ENCODE measurements around the gene SPATA16. TPM values are rescaled to one million over a fixed set of nuclear protein-coding genes. Genes with fewer than 3 reads are reported as not detected.

Gene SPATA16
- total and polyA plus RNA-seq, 7 donors: not detected

DNA sequence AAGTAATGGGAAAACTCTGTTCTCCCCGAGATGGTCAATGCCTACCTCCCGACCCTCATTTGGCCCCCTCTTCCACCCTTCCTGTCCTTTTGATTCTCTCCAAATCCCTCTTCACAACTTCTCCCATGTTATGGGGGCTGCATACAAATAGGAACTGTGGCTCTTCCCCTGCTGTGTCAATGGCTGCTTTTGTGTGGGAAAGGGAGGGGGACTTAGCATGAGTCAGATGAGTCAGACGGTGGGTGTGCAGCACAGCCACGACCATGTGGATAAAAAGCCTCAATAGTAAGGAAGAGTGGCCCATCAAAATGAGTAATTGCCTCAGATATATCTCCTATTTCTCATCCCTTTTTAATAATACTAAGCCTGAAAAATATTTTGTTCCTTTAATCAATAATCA, 31.9 kb downstream of the SPATA16 start:
- TF ChIP-seq, protein P1, sequence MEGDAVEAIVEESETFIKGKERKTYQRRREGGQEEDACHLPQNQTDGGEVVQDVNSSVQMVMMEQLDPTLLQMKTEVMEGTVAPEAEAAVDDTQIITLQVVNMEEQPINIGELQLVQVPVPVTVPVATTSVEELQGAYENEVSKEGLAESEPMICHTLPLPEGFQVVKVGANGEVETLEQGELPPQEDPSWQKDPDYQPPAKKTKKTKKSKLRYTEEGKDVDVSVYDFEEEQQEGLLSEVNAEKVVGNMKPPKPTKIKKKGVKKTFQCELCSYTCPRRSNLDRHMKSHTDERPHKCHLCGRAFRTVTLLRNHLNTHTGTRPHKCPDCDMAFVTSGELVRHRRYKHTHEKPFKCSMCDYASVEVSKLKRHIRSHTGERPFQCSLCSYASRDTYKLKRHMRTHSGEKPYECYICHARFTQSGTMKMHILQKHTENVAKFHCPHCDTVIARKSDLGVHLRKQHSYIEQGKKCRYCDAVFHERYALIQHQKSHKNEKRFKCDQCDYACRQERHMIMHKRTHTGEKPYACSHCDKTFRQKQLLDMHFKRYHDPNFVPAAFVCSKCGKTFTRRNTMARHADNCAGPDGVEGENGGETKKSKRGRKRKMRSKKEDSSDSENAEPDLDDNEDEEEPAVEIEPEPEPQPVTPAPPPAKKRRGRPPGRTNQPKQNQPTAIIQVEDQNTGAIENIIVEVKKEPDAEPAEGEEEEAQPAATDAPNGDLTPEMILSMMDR (IDR thresholded peaks at IDR 0.05): no peak
- ATAC-seq (no peak), DNase-seq (no peak)
- Histone ChIP-seq H3K4me1 (no peaks in the 10 kb centered on the region), H3K27ac (no peak overlapping the region), H3K36me3 (ENCODE audit: insufficient read depth in 1 of 2, low read depth in 1 of 2) (no peaks in the 10 kb centered on the region), H3K27me3 (ENCODE audit: insufficient read depth in 3 of 3, low read length in 2 of 3) (peaks cover 0 to 5% (median 0%) of the 10 kb centered on the region in 3 donors), H3K4me3 (no peak overlapping the region), H3K9me3 (no peaks in the 10 kb centered on the region)
- intact Hi-C loops (cut with DNase I): no loop called here
- 57 to 69% (median 62%) methylated on average over 4 of the region's 4 CpGs for WGBS, 3 donors

DNA sequence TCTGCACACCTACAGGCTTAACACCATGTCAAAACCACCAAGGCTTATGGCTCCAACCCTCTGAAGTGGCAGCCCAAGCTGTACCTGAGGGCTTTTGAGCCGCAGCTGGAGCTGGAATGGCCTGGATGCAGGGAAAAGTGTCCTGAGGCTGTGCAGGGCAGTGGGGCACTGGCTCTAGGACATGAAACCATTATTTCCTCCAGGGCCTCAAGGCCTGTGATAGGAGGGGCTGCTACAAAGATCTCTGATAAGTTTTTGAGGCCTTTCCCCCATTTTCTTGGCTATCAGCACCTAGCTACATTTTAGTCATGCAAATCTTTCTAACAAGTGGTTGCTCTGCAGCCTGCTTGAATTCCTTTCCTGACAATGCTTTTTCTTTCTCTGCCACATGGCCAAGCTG, 37.6 kb downstream of the SPATA16 start:
- WGBS, 3 donors: 84 to 87% (median 85%) methylated on average over 1 of the region's 1 CpG
- Histone ChIP-seq H3K4me3 (no peak overlapping the region), H3K9me3 (no peaks in the 10 kb centered on the region), H3K27me3 (ENCODE audit: insufficient read depth in 3 of 3, low read length in 2 of 3) (peaks cover 0 to 1% (median 0%) of the 10 kb centered on the region in 3 donors), H3K36me3 (ENCODE audit: insufficient read depth in 1 of 2, low read depth in 1 of 2) (no peaks in the 10 kb centered on the region), H3K27ac (no peak overlapping the region), H3K4me1 (no peaks in the 10 kb centered on the region)
- intact Hi-C loops (cut with DNase I): no loop called here
- TF ChIP-seq, protein P1 (IDR thresholded peaks at IDR 0.05): no peak
- DNase-seq (no peak), ATAC-seq (no peak)

DNA sequence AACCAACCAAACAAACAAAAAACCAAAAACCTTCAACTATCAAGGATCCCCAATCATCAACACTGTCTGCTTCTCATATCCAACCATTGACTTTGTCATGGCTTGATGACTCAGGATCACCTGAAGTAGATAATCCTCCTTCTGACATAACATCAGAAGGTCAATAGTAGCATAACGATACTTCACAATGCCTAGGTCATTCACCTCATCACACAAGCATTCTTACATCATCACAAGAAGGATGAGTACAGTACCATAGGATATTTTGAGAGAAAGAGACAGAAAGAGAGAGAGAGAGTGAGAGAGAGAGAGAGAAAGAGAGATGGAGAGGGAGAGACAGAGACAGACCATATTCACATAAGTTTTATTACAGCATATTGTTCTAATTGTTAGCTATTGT, 42.1 kb downstream of the SPATA16 start:
- no peaks in the 10 kb centered on the region for H3K4me1 ChIP-seq
- no peaks in the 10 kb centered on the region for H3K9me3 ChIP-seq
- no peak for DNase-seq
- H3K27ac ChIP-seq: no peak overlapping the region
- ATAC-seq: no peak
- no peak overlapping the region for H3K4me3 ChIP-seq
- H3K36me3 ChIP-seq (ENCODE audit: insufficient read depth in 1 of 2, low read depth in 1 of 2): no peaks in the 10 kb centered on the region
- TF ChIP-seq, protein P1 (IDR thresholded peaks at IDR 0.05): no peak
- H3K27me3 ChIP-seq (ENCODE audit: insufficient read depth in 3 of 3, low read length in 2 of 3): peaks cover 0 to 1% (median 0%) of the 10 kb centered on the region in 3 donors
- intact Hi-C loops (cut with DNase I): no loop called here
- WGBS, 3 donors: 94 to 95% (median 94%) methylated on average over 1 of the region's 1 CpG

DNA sequence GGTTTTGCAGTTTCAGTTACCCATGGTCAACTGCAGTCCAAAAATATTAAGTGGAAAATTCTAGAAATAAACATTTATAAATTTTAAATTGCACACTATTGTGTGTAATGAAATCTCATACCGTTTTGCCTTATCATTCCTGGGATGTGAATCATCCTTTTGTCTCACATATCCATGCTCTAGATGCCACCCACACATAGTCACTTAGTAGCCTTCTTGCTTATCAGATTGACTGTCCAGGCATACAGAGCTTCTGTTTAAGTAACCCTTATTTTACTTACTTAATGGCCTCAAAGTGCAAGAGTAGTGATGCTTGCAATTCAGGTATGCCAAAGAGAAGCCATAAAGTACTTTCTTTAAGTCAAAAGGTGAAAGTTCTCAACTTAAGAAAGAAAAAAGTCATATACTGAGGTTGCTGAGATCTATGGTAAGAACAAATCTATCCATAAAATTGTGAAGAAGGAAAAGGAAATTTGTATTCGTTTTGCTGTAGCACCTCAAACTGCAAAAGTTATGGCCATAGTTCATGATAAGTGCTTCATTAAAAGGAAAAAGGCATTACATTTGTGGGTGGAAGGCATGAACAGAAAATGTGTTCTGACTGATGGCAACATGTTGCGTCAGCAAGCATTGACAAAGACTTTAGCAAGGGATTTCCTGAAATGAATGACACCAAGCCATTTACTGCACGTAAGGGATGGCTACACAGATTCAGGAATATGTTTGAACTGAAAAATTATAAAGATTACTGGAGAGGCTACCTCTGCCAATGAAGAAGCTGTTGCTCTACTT, 43.8 kb downstream of the SPATA16 start:
- Histone ChIP-seq H3K27me3 (ENCODE audit: insufficient read depth in 3 of 3, low read length in 2 of 3) (no peaks in the 10 kb centered on the region), H3K4me1 (no peaks in the 10 kb centered on the region), H3K9me3 (no peaks in the 10 kb centered on the region), H3K36me3 (ENCODE audit: insufficient read depth in 1 of 2, low read depth in 1 of 2) (no peaks in the 10 kb centered on the region), H3K4me3 (no peak overlapping the region), H3K27ac (no peak overlapping the region)
- TF ChIP-seq, protein P1 (IDR thresholded peaks at IDR 0.05): no peak
- no peak for ATAC-seq
- WGBS, 3 donors: 64 to 73% (median 69%) methylated on average over 4 of the region's 4 CpGs
- intact Hi-C loops (cut with DNase I): no loop called here
- DNase-seq: no peak

DNA sequence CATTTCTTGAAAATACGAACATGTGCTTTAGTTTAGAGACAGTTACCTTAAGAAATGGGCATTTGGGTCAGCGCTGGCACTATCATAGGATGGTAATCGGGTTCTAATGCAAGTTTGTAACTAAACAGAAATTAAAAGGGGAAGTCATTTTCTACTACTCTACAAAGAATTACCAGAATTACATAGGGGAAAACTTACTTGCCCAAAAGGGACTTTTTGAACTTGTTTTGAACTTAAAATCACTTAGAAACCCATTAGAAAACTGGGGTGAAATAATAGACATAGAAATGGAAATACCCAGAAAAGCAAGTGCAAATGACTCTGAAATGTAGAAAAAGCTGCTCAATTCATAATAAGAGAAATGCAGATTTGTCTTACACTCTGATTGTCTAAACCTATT, 44.9 kb downstream of the SPATA16 start:
- intact Hi-C loops (cut with DNase I): no loop called here
- Histone ChIP-seq H3K27ac (no peak overlapping the region), H3K4me1 (no peaks in the 10 kb centered on the region), H3K36me3 (ENCODE audit: insufficient read depth in 1 of 2, low read depth in 1 of 2) (no peaks in the 10 kb centered on the region), H3K27me3 (ENCODE audit: insufficient read depth in 3 of 3, low read length in 2 of 3) (no peaks in the 10 kb centered on the region), H3K4me3 (no peak overlapping the region), H3K9me3 (no peaks in the 10 kb centered on the region)
- ATAC-seq (no peak), DNase-seq (no peak)
- TF ChIP-seq, protein P1 (IDR thresholded peaks at IDR 0.05): no peak
- 91 to 92% (median 91%) methylated on average over 3 of the region's 3 CpGs for WGBS, 3 donors
